AG10803 (cell line): ENCODE data around the gene FAM171A1.
"Not testable (repeated sequence)": the region's sequence is repeated elsewhere in the genome, so short reads cannot be mapped to it uniquely, and the experiment has no call there.

Source experiments
- DNase-seq: peaks from one replicate; pipeline ENCODE4 v3.0.0; 2010; ENCODE audit warnings: low read depth
- H3K4me3 ChIP-seq: 2 replicates; pipeline ENCODE4 v1.5.1; 2011; ENCODE audit warnings: mild to moderate bottlenecking, low read length, control low read depth
- CTCF ChIP-seq: conservative IDR thresholded peaks from 2 replicates; pipeline ENCODE4 v1.5.1; 2011; ENCODE audit warnings: mild to moderate bottlenecking, low read length, control low read depth, inconsistent platforms

Gene FAM171A1

GRCh38 chr10:15344876-15345285 is 26.2 kb downstream of the FAM171A1 start:
- TF ChIP-seq CTCF = no peak
- no peak overlapping the region for H3K4me3 ChIP-seq
- DNase-seq = peak; percentile 34

GRCh38 chr10:15344256-15344875 is 26.7 kb downstream of the FAM171A1 start:
- no peak overlapping the region for H3K4me3 ChIP-seq
- no peak for TF ChIP-seq CTCF
- no peak for DNase-seq

GRCh38 chr10:15342970-15343369 is 28.1 kb downstream of the FAM171A1 start:
- TF ChIP-seq CTCF = no peak

GRCh38 chr10:15341502-15342128 is 29.5 kb downstream of the FAM171A1 start:
- no peak for TF ChIP-seq CTCF
- no peak overlapping the region for H3K4me3 ChIP-seq
- no peak for DNase-seq

More at GRCh38 chr10:15342970-15343369, 28.1 kb downstream of the FAM171A1 start:
- DNase-seq = no peak
- H3K4me3 ChIP-seq = no peak overlapping the region

- no peak for TF ChIP-seq CTCF
- H3K4me3 ChIP-seq = no peak overlapping the region
- no peak for DNase-seq
Observed at GRCh38 chr10:15339892-15340291, 31.2 kb downstream of the FAM171A1 start.

- H3K4me3 ChIP-seq, DNase-seq: not testable (repeated sequence)
Observed at GRCh38 chr10:15337441-15337923, 33.6 kb downstream of the FAM171A1 start.

- no peak for DNase-seq
- no peak overlapping the region for H3K4me3 ChIP-seq
- TF ChIP-seq CTCF = no peak
Observed at GRCh38 chr10:15336211-15336610, 34.9 kb downstream of the FAM171A1 start.
